ENCODE measurements around the gene XRRA1. TPM values are rescaled to one million over a fixed set of nuclear protein-coding genes. Genes with fewer than 3 reads are reported as not detected.

The XRRA1 gene
- total and polyA plus RNA-seq, 2 of the 13 experiments (the other 11 are each of a cell fraction or from before 2014, with no cell fraction given) = 7.6 to 10.5 TPM

- TF ChIP-seq HOMEZ (CRISPR knock-in tag; IDR thresholded peaks at IDR 0.05; ENCODE audit: low read depth) (no peak), NR2F2 (IDR thresholded peaks at IDR 0.05; ENCODE audit: borderline replicate concordance, low read depth) (no peak), ZNF205 (CRISPR knock-in tag; IDR thresholded peaks at IDR 0.05) (no peak), NFKB2 (CRISPR knock-in tag; IDR thresholded peaks at IDR 0.05; ENCODE audit: borderline replicate concordance) (no peak), STAT5B (CRISPR knock-in tag; IDR thresholded peaks at IDR 0.05) (no peak)
These were observed 104.0 kb downstream of the XRRA1 start (continued) for GRCh38 chr11:74844865-74845264.

- H3K9me3 ChIP-seq (ENCODE audit: low read length) = no peaks in the 10 kb centered on the region
- no peak overlapping the region for H3K4me2 ChIP-seq (ENCODE audit: low read depth, low read length)
- H3K4me3 ChIP-seq (replicated peaks in 1 of 3; ENCODE audit: insufficient read depth in 1 of 3, low read depth in 2 of 3, low read length in 3 of 3) = no peak overlapping the region
- H3K4me1 ChIP-seq (ENCODE audit: insufficient read depth, low read length) = peaks cover 20% of the 10 kb centered on the region
- DNase-seq (ENCODE audit: low spot score) (no peak), ATAC-seq (no peak), FAIRE-seq (no peak)
- ChIA-PET CTCF (ENCODE audit: low intra/inter-chr PET ratio, low total read pairs) (no interaction called here), POLR2A (no interaction called here)
- intact Hi-C loops (cut with micrococcal nuclease; ENCODE audit: unreplicated experiment) = no loop called here
- no TSS peak for BruUV-seq (replicated peaks)
- WGBS (ENCODE audit: low lambda C conversion rate) = 92% methylated on average over 3 of the region's 3 CpGs
- no peak overlapping the region for H2AFZ ChIP-seq (ENCODE audit: low read length)
- no peaks in the 10 kb centered on the region for H4K20me1 ChIP-seq (ENCODE audit: insufficient read depth, low read length)
- H3K27ac ChIP-seq (ENCODE audit: extremely low read length, insufficient read depth, low read length) = no peak overlapping the region
- no peaks in the 10 kb centered on the region for H3K27me3 ChIP-seq (ENCODE audit: control insufficient read depth in 1 of 2, insufficient read depth in 2 of 2, low read length in 2 of 2)
- peaks cover 1 to 56% of the 10 kb centered on the region in 2 experiments; a peak in 2 of 5 replicates for H3K36me3 ChIP-seq (replicated peaks in 1 of 2; ENCODE audit: control insufficient read depth in 1 of 2, insufficient read depth in 2 of 2, low read length in 2 of 2)
- in situ Hi-C loops (cut with HindIII; ENCODE audit: extremely low pct_ligation_motif_present, low pct_unique_long_range_greater_than_20kb) = no loop called here
- H3K79me2 ChIP-seq (ENCODE audit: insufficient read depth, low read length) = no peaks in the 10 kb centered on the region
- no peak overlapping the region for H3K9ac ChIP-seq (ENCODE audit: insufficient read depth, low read depth, low read length)
- TF ChIP-seq E2F2 (CRISPR knock-in tag; IDR thresholded peaks at IDR 0.05; ENCODE audit: borderline replicate concordance) = no peak
- TF ChIP-seq SYNCRIP (IDR thresholded peaks at IDR 0.05; ENCODE audit: insufficient read depth, low read depth, low read length) = no peak
- TF ChIP-seq AHR (CRISPR knock-in tag; IDR thresholded peaks at IDR 0.05) = no peak
- TF ChIP-seq HNF1B (CRISPR knock-in tag; IDR thresholded peaks at IDR 0.05) = no peak
- TF ChIP-seq ZNF576 (CRISPR knock-in tag; IDR thresholded peaks at IDR 0.05) = no peak
- TF ChIP-seq MYNN (CRISPR knock-in tag; IDR thresholded peaks at IDR 0.05; ENCODE audit: low read depth) = no peak
- no peak for TF ChIP-seq HOXA9 (CRISPR knock-in tag; IDR thresholded peaks at IDR 0.05; ENCODE audit: borderline replicate concordance)
- TF ChIP-seq KDM6A (CRISPR knock-in tag; IDR thresholded peaks at IDR 0.05; ENCODE audit: low read depth) = no peak
- no peak for TF ChIP-seq PHF8 (CRISPR knock-in tag; IDR thresholded peaks at IDR 0.05)
- no peak for TF ChIP-seq ZMYM3 (CRISPR knock-in tag; IDR thresholded peaks at IDR 0.05)
- no peak for TF ChIP-seq PITX1 (CRISPR knock-in tag; IDR thresholded peaks at IDR 0.05)
- no peak for TF ChIP-seq CREBL2 (CRISPR knock-in tag; IDR thresholded peaks at IDR 0.05; ENCODE audit: borderline replicate concordance)
- no peak for TF ChIP-seq ELF4 (CRISPR knock-in tag; IDR thresholded peaks at IDR 0.05; ENCODE audit: borderline replicate concordance)
- no peak for TF ChIP-seq ZNF564 (CRISPR knock-in tag; IDR thresholded peaks at IDR 0.05)
- TF ChIP-seq ATF1 (CRISPR knock-in tag; IDR thresholded peaks at IDR 0.05) = no peak
- no peak for TF ChIP-seq ADNP (CRISPR knock-in tag; IDR thresholded peaks at IDR 0.05)
- no peak for TF ChIP-seq MZF1 (CRISPR knock-in tag; IDR thresholded peaks at IDR 0.05; ENCODE audit: borderline replicate concordance)
These were observed 104.8 kb downstream of the XRRA1 start for GRCh38 chr11:74844072-74844471.
